Measurements from ENCODE around the gene FOXK1. TPM values are rescaled to one million over a fixed set of nuclear protein-coding genes. Genes with fewer than 3 reads are reported as not detected.
"Not testable (repeated sequence)": the region's sequence is repeated elsewhere in the genome, so short reads cannot be mapped to it uniquely, and the experiment has no call there.

Gene FOXK1
- total and polyA plus RNA-seq, 8 donors = 2.9 to 88.1 (median 21.6) TPM

- TF ChIP-seq CTCF (IDR thresholded peaks at IDR 0.05) (no peak), EP300 (IDR thresholded peaks at IDR 0.05) (no peak), POLR2A (IDR thresholded peaks at IDR 0.05) (no peak), POLR2AphosphoS5 (IDR thresholded peaks at IDR 0.05) (no peak)
- Histone ChIP-seq H3K27me3 (no peaks in the 10 kb centered on the region), H3K27ac (peak overlapping the region; percentile 51 to 93 (median 90)), H3K4me1 (peaks cover 6 to 16% (median 14%) of the 10 kb centered on the region in 4 donors), H3K4me3 (peak overlapping the region; percentile 46 to 64 (median 62)), H3K9me3 (no peaks in the 10 kb centered on the region), H3K36me3 (no peaks in the 10 kb centered on the region)
- no peak for DNase-seq
- 34 to 48% (median 35%) methylated on average over 12 to 18 of the region's 18 CpGs for WGBS, 5 donors
- intact Hi-C loops (cut with DNase I; ENCODE audit: low total_unique reads) = loop anchor here (5.0 kb wide), 1 partner anchor 36 kb away; no protein-coding TSS in a partner anchor
Observed at GRCh38 chr7:4641091-4641666, 40.9 kb upstream of the FOXK1 start.

- peak; percentile 97 to 99 for DNase-seq
- intact Hi-C loops (cut with DNase I; ENCODE audit: low total_unique reads) = loop anchor here (5.0 kb wide), 1 partner anchor 35 kb away; no protein-coding TSS in a partner anchor
- Histone ChIP-seq H3K36me3 (no peaks in the 10 kb centered on the region), H3K4me1 (peaks cover 6 to 16% (median 14%) of the 10 kb centered on the region in 4 donors), H3K27me3 (no peaks in the 10 kb centered on the region), H3K27ac (peak overlapping the region; percentile 83 to 93 (median 92)), H3K9me3 (no peaks in the 10 kb centered on the region), H3K4me3 (peak overlapping the region; percentile 46 to 64 (median 62))
- TF ChIP-seq EP300 (IDR thresholded peaks at IDR 0.05) = peak; percentile 16
- peak in 3 of 7 experiments; percentile 31 to 49 (median 37) for TF ChIP-seq CTCF (IDR thresholded peaks at IDR 0.05)
- TF ChIP-seq POLR2A (IDR thresholded peaks at IDR 0.05) = no peak
- peak; percentile 68 to 94 (median 92) for TF ChIP-seq POLR2AphosphoS5 (IDR thresholded peaks at IDR 0.05)
- WGBS, 5 donors = 0 to 3% (median 1%) methylated on average over 15 to 103 of the region's 103 CpGs
Observed at GRCh38 chr7:4641667-4642467, 40.2 kb upstream of the FOXK1 start.

GRCh38 chr7:4642468-4643203, 39.5 kb upstream of the FOXK1 start:
- TF ChIP-seq CTCF (IDR thresholded peaks at IDR 0.05) (no peak), POLR2AphosphoS5 (IDR thresholded peaks at IDR 0.05) (no peak), EP300 (IDR thresholded peaks at IDR 0.05) (no peak), POLR2A (IDR thresholded peaks at IDR 0.05) (no peak)
- WGBS, 5 donors = 66 to 70% (median 67%) methylated on average over 20 of the region's 20 CpGs
- intact Hi-C loops (cut with DNase I; ENCODE audit: low total_unique reads) = loop anchor here (5.0 kb wide), 1 partner anchor 35 kb away; no protein-coding TSS in a partner anchor
- Histone ChIP-seq H3K4me1 (peaks cover 6 to 16% (median 14%) of the 10 kb centered on the region in 4 donors), H3K27ac (peak overlapping the region; percentile 83 to 93 (median 92)), H3K4me3 (peak overlapping the region; percentile 46 to 64 (median 62)), H3K9me3 (no peaks in the 10 kb centered on the region), H3K36me3 (no peaks in the 10 kb centered on the region), H3K27me3 (no peaks in the 10 kb centered on the region)
- DNase-seq = no peak

GRCh38 chr7:4643204-4643471, 39.0 kb upstream of the FOXK1 start:
- H3K4me3 ChIP-seq, H3K36me3 ChIP-seq, H3K27ac ChIP-seq, H3K9me3 ChIP-seq, H3K27me3 ChIP-seq, DNase-seq: not testable (repeated sequence)
- intact Hi-C loops (cut with DNase I; ENCODE audit: low total_unique reads) = loop anchor here (5.0 kb wide), 1 partner anchor 34 kb away; no protein-coding TSS in a partner anchor
- peaks cover 6 to 16% (median 14%) of the 10 kb centered on the region in 4 donors for H3K4me1 ChIP-seq
- WGBS, 5 donors = 90 to 97% (median 94%) methylated on average over 5 of the region's 5 CpGs
